Tibial nerve (tissue), 4 donors: ENCODE measurements around the gene CELSR1.

Experiments used
- CTCF ChIP-seq, 5 experiments: fragments of 200-600 bp in 3 of 5; fragments of 450-650 bp in 2 of 5; sonication (generic) in 3 of 5; IDR thresholded peaks; one replicate each; pipeline ENCODE4 v1.5.1; 2016 to 2019; ENCODE audit warnings: antibody characterized with exemption in 5 of 5, mild to moderate bottlenecking in 3 of 5, moderate library complexity in 2 of 5
- EP300 ChIP-seq, 2 donors: sonication (generic); formaldehyde crosslinking; IDR thresholded peaks; one replicate each; pipeline ENCODE4 v1.6.1; 2017; ENCODE audit warnings: antibody characterized with exemption in 2 of 2, mild to moderate bottlenecking in 1 of 2
- POLR2A ChIP-seq, 2 donors: fragments of 450-650 bp; IDR thresholded peaks; one replicate each; pipeline ENCODE4 v1.6.1; 2017; ENCODE audit warnings: antibody characterized with exemption in 2 of 2, mild to moderate bottlenecking in 2 of 2, moderate library complexity in 2 of 2

- TF ChIP-seq CTCF (IDR thresholded peaks at IDR 0.05) (no peak), EP300 (IDR thresholded peaks at IDR 0.05) (no peak), POLR2A (IDR thresholded peaks at IDR 0.05) (no peak)
Measured at GRCh38 chr22:46526244-46526839, 11.1 kb downstream of the CELSR1 start.
